GM18511 (cell line): ENCODE results near the gene UBAP1.
"Not testable (repeated sequence)": the region's sequence is repeated elsewhere in the genome, so short reads cannot be mapped to it uniquely, and the experiment has no call there.

ENCODE experiments used
- ATAC-seq: cut with Tn5 transposase; IDR thresholded peaks from one replicate; pipeline ENCODE4 v1.9.1; 2021; ENCODE audit warnings: mild to moderate bottlenecking, moderate library complexity; ENCODE audit not compliant: unreplicated experiment

The UBAP1 gene

DNA sequence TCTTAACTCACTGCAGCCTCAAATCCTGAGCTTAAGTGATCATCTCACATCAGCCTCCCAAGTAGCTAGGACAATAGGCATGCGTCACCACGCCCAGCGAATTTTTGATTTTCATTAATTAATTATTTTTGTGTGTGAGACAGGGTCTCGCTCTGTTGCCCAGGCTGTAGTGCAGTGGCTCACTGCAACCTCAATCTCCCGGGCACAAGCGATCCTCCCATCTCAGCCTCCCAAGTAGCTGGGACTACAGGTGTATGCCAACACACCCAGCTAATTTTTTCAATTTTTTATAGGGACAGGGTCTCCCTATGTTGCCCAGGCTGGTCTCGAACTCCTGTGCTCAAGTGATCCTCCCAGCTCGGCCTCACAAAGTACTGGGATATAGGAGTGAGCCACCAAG lies 41.4 kb downstream of the UBAP1 start:
- ATAC-seq: no peak

DNA sequence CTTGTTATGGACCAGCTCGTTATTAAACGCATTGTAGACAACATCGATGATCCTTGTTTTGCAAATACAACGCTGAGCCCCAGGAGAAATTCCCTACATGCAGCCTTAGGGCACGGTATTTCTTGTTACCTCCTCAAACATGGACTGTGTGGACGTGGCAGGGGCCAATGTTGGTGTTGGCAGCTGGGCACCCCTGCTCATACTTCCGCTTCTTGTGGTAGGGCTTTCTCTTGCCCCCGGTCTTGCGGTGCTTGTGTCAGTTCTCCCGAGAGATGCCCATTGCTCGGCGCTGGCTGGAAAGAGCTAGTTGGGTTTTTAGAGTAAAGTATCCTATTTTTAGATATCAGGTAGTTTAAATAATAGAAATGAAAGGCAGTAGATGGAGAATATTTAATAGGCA lies 45.5 kb downstream of the UBAP1 start:
- ATAC-seq: no peak

DNA sequence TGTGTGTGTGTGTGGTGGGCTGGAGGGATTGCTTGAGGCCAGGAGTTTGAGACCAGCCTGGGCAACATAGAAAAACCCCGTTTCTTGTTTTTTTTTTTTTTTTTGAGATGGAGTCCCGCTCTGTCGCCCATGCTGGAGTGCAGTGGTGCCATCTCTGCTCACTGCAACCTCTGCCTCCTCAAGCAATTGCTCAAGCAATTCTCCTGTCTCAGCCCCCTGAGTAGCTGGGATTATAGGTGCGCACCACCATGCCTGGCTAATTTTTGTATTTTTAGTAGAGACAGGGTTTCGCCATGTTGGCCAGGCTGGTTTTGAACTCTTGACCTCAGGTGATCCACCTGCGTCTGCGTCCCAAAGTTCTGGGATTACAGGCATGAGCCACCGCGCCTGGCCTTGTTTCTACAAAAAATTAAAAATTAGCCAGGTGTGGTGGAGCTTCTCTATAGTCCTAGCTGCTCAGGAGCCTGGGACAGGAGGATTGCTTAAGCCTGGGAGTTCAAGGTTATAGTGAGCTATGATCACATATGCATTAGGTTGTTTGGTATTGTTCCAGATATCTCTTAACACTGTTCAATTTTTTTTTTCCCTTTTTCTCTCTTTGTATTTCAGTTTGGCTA lies 47.4 kb downstream of the UBAP1 start:
- ATAC-seq: not testable (repeated sequence)

- ATAC-seq: no peak
Measured at GRCh38 chr9:34227445-34227844, 48.6 kb downstream of the UBAP1 start.

GRCh38 chr9:34230556-34230955 lies 51.7 kb downstream of the UBAP1 start:
- no peak for ATAC-seq

GRCh38 chr9:34232201-34232600 lies 53.4 kb downstream of the UBAP1 start:
- ATAC-seq: no peak

- ATAC-seq: no peak
Measured at GRCh38 chr9:34233672-34234071, 54.8 kb downstream of the UBAP1 start.

DNA sequence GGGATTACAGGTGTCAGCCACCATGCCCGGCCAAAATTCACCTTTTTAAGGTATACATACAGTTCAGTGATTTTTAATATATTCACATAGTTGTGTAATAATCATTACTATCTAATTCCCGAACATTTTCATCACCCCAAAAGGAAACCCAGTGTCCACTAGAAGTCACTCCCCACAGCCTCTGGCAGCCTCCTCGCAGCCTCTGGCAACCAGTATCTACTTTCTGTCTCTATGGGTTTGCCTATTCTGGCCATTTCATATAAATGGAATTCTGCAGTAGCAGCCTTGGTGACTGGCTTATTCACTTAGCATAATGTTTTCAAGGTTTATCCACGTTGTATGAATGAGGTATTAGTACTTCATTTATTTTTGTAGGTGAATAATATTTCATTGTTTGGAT lies 59.0 kb downstream of the UBAP1 start:
- no peak for ATAC-seq

DNA sequence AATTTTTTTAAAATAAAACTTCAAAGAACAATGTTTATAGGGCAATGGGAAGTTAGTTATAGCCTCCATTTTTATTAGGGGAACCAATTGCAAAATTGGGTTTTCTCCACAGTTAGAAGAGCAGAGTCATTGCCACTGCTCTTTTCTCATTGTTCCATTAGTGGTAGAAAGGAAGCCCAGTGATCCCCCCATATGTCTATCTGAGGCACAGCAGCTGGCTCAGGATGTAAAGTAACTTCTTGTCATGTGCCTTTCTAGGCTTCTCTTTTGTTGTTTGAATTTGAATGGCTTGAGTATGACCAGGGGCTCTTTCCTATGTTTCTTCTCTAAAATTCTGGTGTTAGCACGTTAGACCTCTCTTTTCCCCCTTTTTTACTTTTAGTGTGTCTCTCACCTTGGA lies 61.2 kb downstream of the UBAP1 start:
- ATAC-seq: no peak

DNA sequence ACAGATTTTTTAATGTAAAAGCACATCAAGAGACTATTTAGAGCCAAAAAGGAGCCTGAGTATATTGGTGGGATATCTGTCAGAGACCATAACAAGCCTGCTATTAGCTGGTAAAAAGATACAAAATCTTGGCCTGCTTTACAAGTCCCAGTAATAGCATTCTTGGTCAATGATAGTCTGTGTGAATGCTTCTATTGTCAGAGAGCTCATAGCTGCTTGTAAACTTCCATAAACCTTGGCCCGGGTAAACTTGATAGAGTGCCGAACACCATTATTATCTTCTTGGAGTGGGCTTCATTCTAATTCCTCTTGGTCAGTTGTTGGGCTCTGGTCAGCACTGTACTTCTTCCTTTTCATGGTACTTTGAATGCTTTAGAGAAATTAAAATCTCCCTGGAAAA lies 64.0 kb downstream of the UBAP1 start:
- no peak for ATAC-seq

GRCh38 chr9:34245212-34245611 lies 66.4 kb downstream of the UBAP1 start:
- ATAC-seq: not testable (repeated sequence)

GRCh38 chr9:34246453-34246852 lies 67.6 kb downstream of the UBAP1 start:
- ATAC-seq: no peak

DNA sequence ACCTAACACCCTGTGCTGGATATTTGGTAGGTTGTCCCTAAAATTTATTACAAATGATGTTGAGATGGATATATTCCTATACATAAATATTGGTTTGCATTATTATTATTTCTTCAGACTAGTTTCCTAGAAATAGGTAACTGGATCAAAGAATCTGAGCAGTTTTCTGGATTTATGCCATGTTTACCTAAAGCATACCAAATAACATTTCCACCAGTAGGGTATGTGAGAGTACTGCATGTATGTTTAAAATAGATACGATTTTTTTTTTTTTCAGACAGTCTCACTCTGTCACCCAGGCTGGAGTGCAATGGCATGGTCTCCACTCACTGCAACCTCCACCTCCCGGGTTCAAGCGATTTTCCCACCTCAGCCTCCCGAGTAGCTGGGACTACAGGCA lies 68.9 kb downstream of the UBAP1 start:
- ATAC-seq: not testable (repeated sequence)

GRCh38 chr9:34249274-34249673 lies 70.4 kb downstream of the UBAP1 start:
- no peak for ATAC-seq

GRCh38 chr9:34250721-34251120 lies 71.9 kb downstream of the UBAP1 start:
- no peak for ATAC-seq

DNA sequence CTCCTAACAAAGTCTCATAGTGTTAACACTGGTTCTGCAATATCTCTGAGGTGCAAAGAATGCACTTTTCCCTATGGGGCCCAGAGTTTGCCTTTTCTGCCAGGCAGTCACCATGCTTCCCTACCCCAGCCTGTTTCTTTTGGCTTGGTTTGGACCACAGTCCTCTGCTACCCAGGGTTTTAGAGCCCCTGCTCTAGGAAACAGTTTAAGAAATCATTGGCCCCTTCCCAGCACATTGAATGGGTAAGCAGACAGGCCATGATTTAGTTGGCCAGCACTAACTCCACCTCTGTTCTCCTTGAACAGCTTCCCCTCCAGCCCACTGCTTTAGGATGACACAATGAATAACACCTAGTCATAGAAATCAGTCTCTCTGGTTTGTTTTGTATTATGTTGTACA lies 73.2 kb downstream of the UBAP1 start:
- ATAC-seq: no peak

GRCh38 chr9:34252670-34253459 lies 74.0 kb downstream of the UBAP1 start:
- peak; percentile 56 for ATAC-seq

GRCh38 chr9:34253460-34253837 lies 74.6 kb downstream of the UBAP1 start:
- no peak for ATAC-seq

DNA sequence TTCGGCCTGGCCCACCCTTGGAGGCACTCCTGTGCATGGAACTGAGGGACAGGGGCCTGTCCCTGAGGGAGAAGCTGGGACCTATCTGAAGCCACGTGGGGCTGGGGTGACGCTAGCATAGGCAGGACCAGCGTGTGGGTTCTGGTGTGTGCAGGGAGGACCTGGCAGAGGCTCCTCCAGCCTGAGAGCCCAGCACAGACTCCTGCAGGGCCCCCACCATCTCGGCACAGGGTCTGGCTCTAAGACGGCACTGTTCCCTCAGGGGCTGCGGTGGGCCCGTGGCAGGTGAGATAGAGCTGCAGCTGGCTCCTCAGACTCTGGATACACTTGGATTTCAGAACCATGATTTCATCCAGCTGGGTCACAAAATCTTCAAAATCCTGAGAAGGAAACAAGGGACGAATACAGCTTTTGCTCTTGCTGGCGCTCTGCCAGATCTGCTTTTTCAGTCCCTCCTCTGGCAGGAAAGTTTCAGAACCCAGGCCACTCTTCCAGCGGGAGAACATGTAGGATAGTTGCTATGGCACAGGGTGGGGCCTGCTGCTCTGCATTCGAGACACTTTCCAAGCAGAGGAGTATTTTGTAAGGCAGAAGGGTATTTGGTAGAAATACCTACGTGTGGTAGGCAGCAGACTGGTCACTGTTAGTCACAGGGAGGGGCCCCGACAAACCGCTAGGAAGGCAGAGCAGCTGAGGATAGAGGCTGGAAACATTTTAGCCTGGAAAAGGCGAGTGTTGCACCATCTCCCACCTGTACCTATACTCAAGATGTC lies 75.5 kb downstream of the UBAP1 start:
- no peak for ATAC-seq

DNA sequence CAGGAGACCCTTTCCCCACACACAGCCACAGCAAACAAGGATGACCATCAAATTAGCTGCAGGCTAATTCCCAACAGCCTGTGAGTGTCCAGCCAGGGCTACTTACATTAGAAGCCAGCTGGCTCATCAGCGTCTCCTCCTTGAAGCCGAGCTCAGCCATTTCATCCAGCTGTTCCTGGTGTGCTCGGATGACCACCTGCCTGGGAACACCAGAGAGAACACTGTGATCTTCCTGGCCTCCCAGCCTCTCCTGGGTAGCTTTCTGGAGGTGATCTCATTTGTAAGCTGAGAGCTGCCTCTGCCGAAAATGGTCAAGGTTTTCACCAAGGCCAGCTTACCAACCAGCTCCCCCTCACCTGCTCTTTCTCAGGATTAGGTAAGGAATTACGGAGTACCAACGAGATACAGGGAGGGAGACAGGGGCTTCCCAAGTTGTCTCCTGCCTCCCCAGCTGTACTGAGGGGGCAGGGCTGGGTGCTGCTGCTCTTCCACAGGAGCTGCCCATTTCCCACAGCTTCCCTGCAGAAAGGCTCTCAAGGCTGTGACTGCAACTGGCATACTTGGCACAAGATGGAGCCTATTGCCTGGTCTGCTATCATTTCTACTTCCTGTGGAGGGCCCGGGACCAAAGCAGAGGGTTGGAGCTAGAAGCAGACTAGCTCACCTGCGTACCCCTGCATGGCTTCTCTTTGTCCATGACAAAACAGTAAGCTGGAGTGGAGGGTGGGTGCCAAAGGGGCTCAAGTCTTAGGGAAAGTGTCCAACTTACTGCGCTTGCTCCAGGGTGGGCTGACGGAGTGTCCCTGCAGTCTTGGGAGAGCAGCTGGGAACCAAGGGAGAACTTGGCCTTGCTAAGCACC lies 76.4 kb downstream of the UBAP1 start:
- no peak for ATAC-seq

GRCh38 chr9:34256104-34256503 lies 77.3 kb downstream of the UBAP1 start:
- ATAC-seq: no peak
